DOHH2 (cell line): ENCODE data around the gene POFUT1.

Experiments used
- H3F3A ChIP-seq: fragments of 200-600 bp; sonication (generic), shearing (Covaris generic); 2 replicates; pipeline ENCODE4 v1.6.0; 2016; ENCODE audit warnings: antibody characterized with exemption, mild to moderate bottlenecking; ENCODE audit not compliant: control insufficient read depth, insufficient read depth
- H3K27ac ChIP-seq: fragments of 200-600 bp; sonication (generic); 2 replicates; pipeline ENCODE4 v1.5.1; 2014; ENCODE audit warnings: low read depth, mild to moderate bottlenecking, low read length, moderate library complexity
- H3K27me3 ChIP-seq: fragments of 200-600 bp; sonication (generic); 2 replicates; pipeline ENCODE4 v1.6.1; 2014; ENCODE audit warnings: mild to moderate bottlenecking, low read length, mixed read lengths; ENCODE audit not compliant: control insufficient read depth
- H3K36me3 ChIP-seq: fragments of 200-600 bp; sonication (generic); 2 replicates; pipeline ENCODE4 v1.6.1; 2014; ENCODE audit warnings: mild to moderate bottlenecking, low read length, moderate library complexity, mixed read lengths; ENCODE audit not compliant: control insufficient read depth
- H3K4me1 ChIP-seq: fragments of 200-600 bp; sonication (generic); 2 replicates; pipeline ENCODE4 v1.6.1; 2014; ENCODE audit warnings: mild to moderate bottlenecking, low read length, mixed read lengths; ENCODE audit not compliant: control insufficient read depth
- H3K4me2 ChIP-seq: fragments of 200-600 bp; sonication (generic); 2 replicates; pipeline ENCODE4 v1.6.0; 2014; ENCODE audit warnings: mild to moderate bottlenecking, low read length, moderate library complexity
- H3K4me3 ChIP-seq: fragments of 200-600 bp; sonication (generic); 2 replicates; pipeline ENCODE4 v1.5.1; 2014; ENCODE audit warnings: mild to moderate bottlenecking, low read length, mixed read lengths
- H3K79me2 ChIP-seq: fragments of 200-600 bp; sonication (generic); 2 replicates; pipeline ENCODE4 v1.6.1; 2014; ENCODE audit warnings: mild to moderate bottlenecking, low read length, mixed read lengths; ENCODE audit not compliant: control insufficient read depth
- H3K9me2 ChIP-seq: fragments of 200-600 bp; sonication (generic); replicated peaks from 2 replicates; pipeline ENCODE4 v1.6.1; 2014; ENCODE audit warnings: mild to moderate bottlenecking, low read length, mixed read lengths; ENCODE audit not compliant: control insufficient read depth
- H3K9me3 ChIP-seq: fragments of 200-600 bp; sonication (generic); 2 replicates; pipeline ENCODE4 v1.6.1; 2014; ENCODE audit warnings: antibody characterized with exemption, low read length, mixed read lengths; ENCODE audit not compliant: control insufficient read depth, insufficient read depth
- H4K20me1 ChIP-seq: fragments of 200-600 bp; sonication (generic); 2 replicates; pipeline ENCODE4 v1.6.0; 2014; ENCODE audit warnings: low read depth, mild to moderate bottlenecking, antibody characterized with exemption, low read length, moderate library complexity; ENCODE audit not compliant: control insufficient read depth, insufficient read depth
- EZH2phosphoT487 ChIP-seq: fragments of 200-600 bp; sonication (generic); IDR thresholded peaks from 2 replicates; pipeline ENCODE4 v1.6.1; 2017; ENCODE audit warnings: borderline replicate concordance, mild to moderate bottlenecking, antibody characterized with exemption, low read length, moderate library complexity, mixed read lengths
- TF ChIP-seq, protein P1 (sequence below): fragments of 200-600 bp; sonication (generic); IDR thresholded peaks from one replicate; pipeline ENCODE4 v1.5.1; 2014; ENCODE audit warnings: antibody characterized with exemption, mild to moderate bottlenecking, low read depth, low read length; ENCODE audit not compliant: poor library complexity, severe bottlenecking

Gene POFUT1

DNA sequence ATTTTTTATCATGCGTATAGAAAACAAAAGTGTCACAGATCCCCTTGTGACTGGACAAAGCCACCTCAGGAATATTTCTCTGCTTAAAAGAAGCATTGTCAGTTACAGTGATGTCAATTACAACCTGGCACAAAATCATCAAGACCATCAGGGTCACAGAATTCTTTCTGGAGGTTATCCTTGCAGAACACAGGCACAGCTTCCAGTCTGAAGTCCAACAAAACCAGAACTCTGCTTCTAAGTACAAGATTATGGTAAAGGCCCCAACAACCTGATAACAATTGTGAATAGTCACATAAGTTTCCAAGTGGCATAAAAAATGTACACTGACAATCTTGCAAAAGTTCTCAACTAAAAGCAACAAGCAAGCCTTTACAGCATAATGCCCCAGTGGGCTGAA lies 21.2 kb upstream of the POFUT1 start:
- Histone ChIP-seq H3K27ac (no peak overlapping the region), H3F3A (peaks cover 5% of the 10 kb centered on the region; the same call in 1 of the 2 replicates), H3K9me3 (no peaks in the 10 kb centered on the region), H3K4me3 (no peak overlapping the region), H3K79me2 (no peaks in the 10 kb centered on the region), H3K36me3 (peaks cover 1% of the 10 kb centered on the region), H4K20me1 (peaks cover 3% of the 10 kb centered on the region; the same call in 1 of the 2 replicates), H3K4me2 (no peak overlapping the region), H3K27me3 (peaks cover 9% of the 10 kb centered on the region), H3K9me2 (no peaks in the 10 kb centered on the region), H3K4me1 (peaks cover 5% of the 10 kb centered on the region)
- TF ChIP-seq, protein P1, sequence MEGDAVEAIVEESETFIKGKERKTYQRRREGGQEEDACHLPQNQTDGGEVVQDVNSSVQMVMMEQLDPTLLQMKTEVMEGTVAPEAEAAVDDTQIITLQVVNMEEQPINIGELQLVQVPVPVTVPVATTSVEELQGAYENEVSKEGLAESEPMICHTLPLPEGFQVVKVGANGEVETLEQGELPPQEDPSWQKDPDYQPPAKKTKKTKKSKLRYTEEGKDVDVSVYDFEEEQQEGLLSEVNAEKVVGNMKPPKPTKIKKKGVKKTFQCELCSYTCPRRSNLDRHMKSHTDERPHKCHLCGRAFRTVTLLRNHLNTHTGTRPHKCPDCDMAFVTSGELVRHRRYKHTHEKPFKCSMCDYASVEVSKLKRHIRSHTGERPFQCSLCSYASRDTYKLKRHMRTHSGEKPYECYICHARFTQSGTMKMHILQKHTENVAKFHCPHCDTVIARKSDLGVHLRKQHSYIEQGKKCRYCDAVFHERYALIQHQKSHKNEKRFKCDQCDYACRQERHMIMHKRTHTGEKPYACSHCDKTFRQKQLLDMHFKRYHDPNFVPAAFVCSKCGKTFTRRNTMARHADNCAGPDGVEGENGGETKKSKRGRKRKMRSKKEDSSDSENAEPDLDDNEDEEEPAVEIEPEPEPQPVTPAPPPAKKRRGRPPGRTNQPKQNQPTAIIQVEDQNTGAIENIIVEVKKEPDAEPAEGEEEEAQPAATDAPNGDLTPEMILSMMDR: no peak
- TF ChIP-seq EZH2phosphoT487: no peak

DNA sequence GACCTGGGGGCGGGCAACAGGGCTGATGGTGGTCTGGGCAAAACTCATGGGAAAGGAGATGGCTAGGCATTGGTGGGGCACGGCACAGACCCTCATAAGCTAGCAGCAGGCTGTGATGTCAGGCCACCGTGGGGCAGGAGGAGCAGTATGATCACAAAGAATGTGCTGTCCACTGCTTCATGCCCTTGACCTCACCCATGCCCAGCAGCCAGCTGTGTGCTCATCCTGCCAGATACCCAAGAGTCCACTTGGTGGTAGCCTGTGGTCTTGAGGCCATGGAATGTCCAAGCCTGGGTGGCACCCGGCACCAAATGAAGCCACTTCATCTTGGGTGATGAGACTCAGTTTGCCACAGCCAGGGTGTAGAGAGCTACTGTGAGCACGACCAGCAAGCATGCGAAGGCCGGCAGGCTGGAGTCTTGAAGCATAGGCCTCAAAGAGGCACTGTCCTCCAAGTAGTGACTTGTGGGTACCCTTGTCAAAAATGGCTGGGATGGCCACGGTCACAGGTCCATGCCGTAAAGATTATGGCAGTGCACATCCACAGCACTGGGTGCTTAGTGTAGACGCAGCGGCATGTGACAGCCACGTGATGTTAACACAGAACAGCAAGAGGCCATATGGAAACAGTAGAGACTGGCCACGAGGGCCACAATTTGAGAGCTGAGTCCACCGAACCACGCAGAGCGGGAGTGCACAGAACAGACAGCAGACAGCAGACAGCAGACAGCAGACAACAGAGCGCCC lies 19.1 kb upstream of the POFUT1 start:
- H3K4me3 ChIP-seq: no peak overlapping the region
- H4K20me1 ChIP-seq: peaks cover 5% of the 10 kb centered on the region; the same call in 1 of the 2 replicates
- H3K4me1 ChIP-seq: peaks cover 5% of the 10 kb centered on the region
- no peak for TF ChIP-seq EZH2phosphoT487
- TF ChIP-seq, protein P1: no peak
- no peaks in the 10 kb centered on the region for H3K9me3 ChIP-seq
- no peak overlapping the region for H3K4me2 ChIP-seq
- H3K27ac ChIP-seq: no peak overlapping the region
- peaks cover 11% of the 10 kb centered on the region for H3K36me3 ChIP-seq
- H3K9me2 ChIP-seq: no peaks in the 10 kb centered on the region
- H3F3A ChIP-seq: peaks cover 5% of the 10 kb centered on the region; the same call in 1 of the 2 replicates
- peaks cover 9% of the 10 kb centered on the region for H3K27me3 ChIP-seq
- H3K79me2 ChIP-seq: no peaks in the 10 kb centered on the region

DNA sequence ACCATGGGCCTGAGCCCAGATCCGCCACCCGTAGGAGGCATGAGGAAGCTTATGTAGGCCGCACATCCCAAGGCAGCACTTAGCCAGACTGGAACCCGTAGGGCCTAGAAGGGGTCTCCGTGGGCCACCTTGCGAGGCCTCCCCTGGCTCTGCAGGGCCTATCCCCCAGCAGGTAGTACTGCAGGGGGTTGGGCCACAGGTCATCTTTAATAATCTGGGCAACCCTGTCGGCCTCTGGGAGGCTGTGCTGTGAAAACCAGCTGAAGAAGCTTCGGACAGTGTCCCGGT lies 18.6 kb upstream of the POFUT1 start:
- H3K4me1 ChIP-seq: peaks cover 5% of the 10 kb centered on the region
- no peaks in the 10 kb centered on the region for H3K9me2 ChIP-seq
- no peak overlapping the region for H3K4me3 ChIP-seq
- H3F3A ChIP-seq: peaks cover 5% of the 10 kb centered on the region; the same call in 1 of the 2 replicates
- peaks cover 9% of the 10 kb centered on the region for H3K27me3 ChIP-seq
- H3K4me2 ChIP-seq: no peak overlapping the region
- no peak for TF ChIP-seq EZH2phosphoT487
- TF ChIP-seq, protein P1: no peak
- peaks cover 5% of the 10 kb centered on the region for H4K20me1 ChIP-seq
- no peaks in the 10 kb centered on the region for H3K79me2 ChIP-seq
- H3K9me3 ChIP-seq: no peaks in the 10 kb centered on the region
- H3K36me3 ChIP-seq: peaks cover 16% of the 10 kb centered on the region
- H3K27ac ChIP-seq: no peak overlapping the region
